ENCODE data around the gene PYDC1.

DNA sequence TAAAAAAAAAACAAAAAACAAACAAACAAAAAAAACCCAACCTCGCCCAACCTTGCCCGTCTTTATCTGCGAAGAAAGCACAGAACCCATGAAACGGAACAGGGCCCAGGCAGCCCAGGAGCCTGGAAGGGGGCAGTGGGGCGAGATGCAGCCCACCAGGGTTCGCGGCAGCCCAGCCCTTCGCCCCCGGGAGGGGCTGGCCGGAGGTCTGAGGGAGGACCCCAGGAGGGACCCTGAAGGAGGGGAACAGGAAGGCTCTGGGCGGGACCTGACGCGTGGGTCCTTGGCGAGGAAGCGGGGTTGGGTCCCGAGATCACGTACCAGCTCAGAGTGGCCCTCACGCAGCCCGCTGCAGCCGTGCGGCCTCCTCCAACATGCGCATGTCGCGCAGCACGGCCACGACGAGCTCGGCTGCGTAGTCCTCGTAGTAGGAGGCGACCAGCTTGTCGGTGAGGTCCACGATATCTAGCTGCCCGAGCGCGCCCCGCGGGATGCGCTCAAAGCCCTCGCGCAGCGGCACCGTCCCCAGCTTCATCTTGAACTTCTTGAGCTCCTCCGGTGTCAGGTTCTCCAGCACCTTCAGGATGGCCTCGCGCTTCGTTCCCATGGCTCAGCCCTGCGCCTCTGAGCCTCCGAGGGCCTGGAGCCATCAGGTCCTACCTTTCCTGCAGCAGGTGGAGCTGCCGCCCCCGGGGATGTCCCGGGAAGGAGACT lies at the start of gene PYDC1:
- TF ChIP-seq, protein P1, sequence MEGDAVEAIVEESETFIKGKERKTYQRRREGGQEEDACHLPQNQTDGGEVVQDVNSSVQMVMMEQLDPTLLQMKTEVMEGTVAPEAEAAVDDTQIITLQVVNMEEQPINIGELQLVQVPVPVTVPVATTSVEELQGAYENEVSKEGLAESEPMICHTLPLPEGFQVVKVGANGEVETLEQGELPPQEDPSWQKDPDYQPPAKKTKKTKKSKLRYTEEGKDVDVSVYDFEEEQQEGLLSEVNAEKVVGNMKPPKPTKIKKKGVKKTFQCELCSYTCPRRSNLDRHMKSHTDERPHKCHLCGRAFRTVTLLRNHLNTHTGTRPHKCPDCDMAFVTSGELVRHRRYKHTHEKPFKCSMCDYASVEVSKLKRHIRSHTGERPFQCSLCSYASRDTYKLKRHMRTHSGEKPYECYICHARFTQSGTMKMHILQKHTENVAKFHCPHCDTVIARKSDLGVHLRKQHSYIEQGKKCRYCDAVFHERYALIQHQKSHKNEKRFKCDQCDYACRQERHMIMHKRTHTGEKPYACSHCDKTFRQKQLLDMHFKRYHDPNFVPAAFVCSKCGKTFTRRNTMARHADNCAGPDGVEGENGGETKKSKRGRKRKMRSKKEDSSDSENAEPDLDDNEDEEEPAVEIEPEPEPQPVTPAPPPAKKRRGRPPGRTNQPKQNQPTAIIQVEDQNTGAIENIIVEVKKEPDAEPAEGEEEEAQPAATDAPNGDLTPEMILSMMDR (conservative IDR thresholded peaks at IDR 0.05; ENCODE audit: low read length), result no peak
- no peak for TF ChIP-seq EZH2phosphoT487 (IDR thresholded peaks at IDR 0.05; ENCODE audit: borderline replicate concordance)
